ENCODE data around the gene CAPN12. TPM values are rescaled to one million over a fixed set of nuclear protein-coding genes. Genes with fewer than 3 reads are reported as not detected.

CAPN12 gene
- total and polyA plus RNA-seq, 5 donors from 2014 or later, result 1.0 to 6.1 (median 2.2) TPM

- peak overlapping the region in 1 of 4 donors; percentile 19 for H3K4me3 Mint-ChIP-seq
- H3K27ac Mint-ChIP-seq, result peak overlapping the region in 1 of 3 donors; percentile 76
- H3K4me1 ChIP-seq (ENCODE audit: control insufficient read depth, insufficient read depth, low read length, poor library complexity, severe bottlenecking), result peaks cover 17% of the 10 kb centered on the region
- peaks cover 3% of the 10 kb centered on the region for H3K36me3 Mint-ChIP-seq
- ATAC-seq (ENCODE audit: low read depth in 2 of 2) (peak; percentile 55 to 59), DNase-seq (peak; percentile 55 to 76 (median 71))
- no peaks in the 10 kb centered on the region for H3K9me3 Mint-ChIP-seq
- no peak overlapping the region for H3K4me3 ChIP-seq (ENCODE audit: low read depth, low read length)
- peaks cover 0 to 34% (median 20%) of the 10 kb centered on the region in 4 donors for H3K4me1 Mint-ChIP-seq
- H3K27me3 Mint-ChIP-seq, result no peaks in the 10 kb centered on the region
- H3K9me3 ChIP-seq (ENCODE audit: control insufficient read depth in 2 of 2, low read length in 2 of 2), result no peaks in the 10 kb centered on the region
- H3K27ac ChIP-seq (ENCODE audit: insufficient read depth, low read length, poor library complexity, severe bottlenecking), result peak overlapping the region; percentile 41
- no peaks in the 10 kb centered on the region for H3K27me3 ChIP-seq (ENCODE audit: control insufficient read depth, insufficient read depth, low read length)
- peaks cover 37% of the 10 kb centered on the region for H3K36me3 ChIP-seq (ENCODE audit: control insufficient read depth, insufficient read depth, low read length)
These were observed 14.4 kb downstream of the CAPN12 start for GRCh38 chr19:38729653-38730469.

GRCh38 chr19:38728752-38729541 lies 15.3 kb downstream of the CAPN12 start:
- no peak overlapping the region for H3K4me3 ChIP-seq (ENCODE audit: low read depth, low read length)
- H3K27me3 ChIP-seq (ENCODE audit: control insufficient read depth, insufficient read depth, low read length), result no peaks in the 10 kb centered on the region
- peaks cover 8% of the 10 kb centered on the region for H3K4me1 ChIP-seq (ENCODE audit: control insufficient read depth, insufficient read depth, low read length, poor library complexity, severe bottlenecking)
- Mint-ChIP-seq H3K27ac (no peak overlapping the region), H3K4me1 (peaks cover 0 to 25% (median 15%) of the 10 kb centered on the region in 4 donors), H3K9me3 (no peaks in the 10 kb centered on the region), H3K36me3 (peaks cover 3% of the 10 kb centered on the region), H3K27me3 (no peaks in the 10 kb centered on the region), H3K4me3 (no peak overlapping the region)
- H3K27ac ChIP-seq (ENCODE audit: insufficient read depth, low read length, poor library complexity, severe bottlenecking), result no peak overlapping the region
- no peak for ATAC-seq (ENCODE audit: low read depth in 2 of 2)
- H3K9me3 ChIP-seq (ENCODE audit: control insufficient read depth in 2 of 2, low read length in 2 of 2), result no peaks in the 10 kb centered on the region
- H3K36me3 ChIP-seq (ENCODE audit: control insufficient read depth, insufficient read depth, low read length), result peaks cover 46% of the 10 kb centered on the region
- no peak for DNase-seq

DNA sequence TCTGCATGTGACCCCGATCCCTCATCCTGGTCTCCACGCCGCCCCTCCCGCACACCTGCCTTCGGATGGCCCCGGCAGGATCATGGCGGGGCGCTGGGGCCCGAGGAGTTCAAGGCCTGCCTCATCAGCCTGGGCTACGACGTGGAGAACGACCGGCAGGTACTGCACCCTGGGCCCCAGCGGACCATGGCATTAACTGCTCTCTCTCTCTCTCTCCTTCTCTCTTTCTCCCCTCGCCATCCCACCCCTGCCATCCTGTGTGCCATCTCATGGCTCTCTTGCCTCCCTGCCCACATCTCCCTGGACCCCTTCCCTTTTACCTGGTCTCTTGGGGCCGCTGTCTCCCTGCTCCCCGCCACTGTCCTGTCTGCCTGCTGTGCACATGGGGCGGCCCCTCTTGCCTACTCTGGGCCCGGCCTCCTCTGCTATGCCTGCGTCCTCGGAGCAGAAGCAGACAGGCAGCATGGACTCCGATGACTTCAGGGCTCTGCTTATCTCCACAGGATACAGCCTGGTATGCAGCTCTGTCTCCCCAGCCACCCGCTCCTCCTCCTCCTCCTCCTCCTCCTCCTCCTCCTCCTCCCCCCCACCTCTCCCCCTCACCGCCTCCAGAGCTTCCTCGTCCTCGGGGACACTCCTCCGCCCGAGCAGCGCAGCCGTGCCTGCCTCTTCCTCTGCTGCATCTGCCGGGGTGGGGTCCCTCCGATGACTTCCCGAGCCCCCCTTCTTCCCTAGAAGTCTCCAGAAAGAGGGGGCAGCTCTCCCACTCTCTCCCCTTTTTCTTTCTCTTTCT lies 16.2 kb downstream of the CAPN12 start:
- Mint-ChIP-seq H3K9me3 (no peaks in the 10 kb centered on the region), H3K4me1 (peaks cover 0 to 23% (median 11%) of the 10 kb centered on the region in 4 donors), H3K27me3 (no peaks in the 10 kb centered on the region), H3K27ac (no peak overlapping the region), H3K36me3 (peaks cover 3% of the 10 kb centered on the region), H3K4me3 (no peak overlapping the region)
- Histone ChIP-seq H3K4me1 (ENCODE audit: control insufficient read depth, insufficient read depth, low read length, poor library complexity, severe bottlenecking) (peaks cover 5% of the 10 kb centered on the region), H3K4me3 (ENCODE audit: low read depth, low read length) (no peak overlapping the region), H3K27me3 (ENCODE audit: control insufficient read depth, insufficient read depth, low read length) (no peaks in the 10 kb centered on the region), H3K27ac (ENCODE audit: insufficient read depth, low read length, poor library complexity, severe bottlenecking) (no peak overlapping the region), H3K36me3 (ENCODE audit: control insufficient read depth, insufficient read depth, low read length) (peaks cover 55% of the 10 kb centered on the region), H3K9me3 (ENCODE audit: control insufficient read depth in 2 of 2, low read length in 2 of 2) (no peaks in the 10 kb centered on the region)
- no peak for ATAC-seq (ENCODE audit: low read depth in 2 of 2)
- no peak for DNase-seq

- peaks cover 5% of the 10 kb centered on the region for H3K4me1 ChIP-seq (ENCODE audit: control insufficient read depth, insufficient read depth, low read length, poor library complexity, severe bottlenecking)
- H3K4me3 ChIP-seq (ENCODE audit: low read depth, low read length), result no peak overlapping the region
- H3K9me3 ChIP-seq (ENCODE audit: control insufficient read depth in 2 of 2, low read length in 2 of 2), result no peaks in the 10 kb centered on the region
- H3K36me3 ChIP-seq (ENCODE audit: control insufficient read depth, insufficient read depth, low read length), result peaks cover 61% of the 10 kb centered on the region
- no peak for ATAC-seq (ENCODE audit: low read depth in 2 of 2)
- DNase-seq, result no peak
- peaks cover 3% of the 10 kb centered on the region for H3K36me3 Mint-ChIP-seq
- H3K27me3 ChIP-seq (ENCODE audit: control insufficient read depth, insufficient read depth, low read length), result no peaks in the 10 kb centered on the region
- no peaks in the 10 kb centered on the region for H3K9me3 Mint-ChIP-seq
- no peaks in the 10 kb centered on the region for H3K27me3 Mint-ChIP-seq
- H3K27ac ChIP-seq (ENCODE audit: insufficient read depth, low read length, poor library complexity, severe bottlenecking), result no peak overlapping the region
- H3K4me1 Mint-ChIP-seq, result peaks cover 0 to 17% (median 9%) of the 10 kb centered on the region in 4 donors
- no peak overlapping the region for H3K4me3 Mint-ChIP-seq
- H3K27ac Mint-ChIP-seq, result no peak overlapping the region
These were observed 16.9 kb downstream of the CAPN12 start for GRCh38 chr19:38727306-38727867.

DNA sequence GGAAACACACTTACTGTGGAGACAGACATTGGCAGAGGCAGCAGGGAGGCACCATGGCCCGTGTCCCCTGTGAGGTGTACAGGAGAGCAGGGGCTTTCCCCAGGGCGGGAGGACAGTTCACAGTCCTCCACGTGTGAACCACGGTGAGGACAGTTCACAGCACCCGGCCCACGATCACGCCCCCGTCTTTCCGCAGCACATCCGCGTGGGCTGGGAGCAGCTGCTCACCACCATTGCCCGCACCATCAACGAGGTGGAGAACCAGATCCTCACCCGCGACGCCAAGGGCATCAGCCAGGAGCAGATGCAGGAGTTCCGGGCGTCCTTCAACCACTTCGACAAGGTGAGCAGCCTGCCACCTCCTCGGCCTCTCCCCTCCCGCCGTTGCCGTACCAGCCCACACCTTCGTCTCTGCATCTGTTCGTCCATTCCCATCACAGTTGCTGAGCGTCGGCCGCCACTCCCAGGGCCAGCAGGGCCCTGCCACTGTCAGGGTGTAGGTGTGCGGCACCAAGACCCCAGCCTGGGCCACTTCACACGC lies 17.4 kb downstream of the CAPN12 start:
- H3K36me3 ChIP-seq (ENCODE audit: control insufficient read depth, insufficient read depth, low read length), result peaks cover 67% of the 10 kb centered on the region
- no peaks in the 10 kb centered on the region for H3K27me3 Mint-ChIP-seq
- H3K4me3 ChIP-seq (ENCODE audit: low read depth, low read length), result no peak overlapping the region
- ATAC-seq (ENCODE audit: low read depth in 2 of 2) (no peak), DNase-seq (no peak)
- H3K27me3 ChIP-seq (ENCODE audit: control insufficient read depth, insufficient read depth, low read length), result no peaks in the 10 kb centered on the region
- H3K4me3 Mint-ChIP-seq, result no peak overlapping the region
- H3K9me3 ChIP-seq (ENCODE audit: control insufficient read depth in 2 of 2, low read length in 2 of 2), result no peaks in the 10 kb centered on the region
- no peaks in the 10 kb centered on the region for H3K9me3 Mint-ChIP-seq
- H3K4me1 Mint-ChIP-seq, result peaks cover 0 to 16% (median 8%) of the 10 kb centered on the region in 4 donors
- peaks cover 5% of the 10 kb centered on the region for H3K4me1 ChIP-seq (ENCODE audit: control insufficient read depth, insufficient read depth, low read length, poor library complexity, severe bottlenecking)
- no peak overlapping the region for H3K27ac ChIP-seq (ENCODE audit: insufficient read depth, low read length, poor library complexity, severe bottlenecking)
- H3K27ac Mint-ChIP-seq, result no peak overlapping the region
- H3K36me3 Mint-ChIP-seq, result peaks cover 3% of the 10 kb centered on the region

- Mint-ChIP-seq H3K27ac (no peak overlapping the region), H3K36me3 (peaks cover 3% of the 10 kb centered on the region)
- no peak for DNase-seq
These were observed 18.0 kb downstream of the CAPN12 start for GRCh38 chr19:38726284-38726673.

More at GRCh38 chr19:38726284-38726673, 18.0 kb downstream of the CAPN12 start:
- H3K4me3 ChIP-seq (ENCODE audit: low read depth, low read length), result no peak overlapping the region
- ATAC-seq (ENCODE audit: low read depth in 2 of 2), result no peak
- H3K4me1 ChIP-seq (ENCODE audit: control insufficient read depth, insufficient read depth, low read length, poor library complexity, severe bottlenecking), result peaks cover 5% of the 10 kb centered on the region
- peaks cover 72% of the 10 kb centered on the region for H3K36me3 ChIP-seq (ENCODE audit: control insufficient read depth, insufficient read depth, low read length)
- peaks cover 0 to 11% (median 8%) of the 10 kb centered on the region in 4 donors for H3K4me1 Mint-ChIP-seq
- H3K27me3 Mint-ChIP-seq, result no peaks in the 10 kb centered on the region
- no peak overlapping the region for H3K4me3 Mint-ChIP-seq
- no peaks in the 10 kb centered on the region for H3K9me3 ChIP-seq (ENCODE audit: control insufficient read depth in 2 of 2, low read length in 2 of 2)
- H3K27ac ChIP-seq (ENCODE audit: insufficient read depth, low read length, poor library complexity, severe bottlenecking), result no peak overlapping the region
- no peaks in the 10 kb centered on the region for H3K9me3 Mint-ChIP-seq
- H3K27me3 ChIP-seq (ENCODE audit: control insufficient read depth, insufficient read depth, low read length), result no peaks in the 10 kb centered on the region
